Activated B cell treated with CpG ODN at 0.5 μM for 24 hours (primary cell): ENCODE data around the gene C19orf73. TPM values are rescaled to one million over a fixed set of nuclear protein-coding genes. Genes with fewer than 3 reads are reported as not detected.

Experiments used
- ATAC-seq: fragments of 200-7000 bp; cut with Tn5 transposase; one replicate; pipeline ENCODE4 v1.10.0; 2021; ENCODE audit warnings: low read depth, mild to moderate bottlenecking, moderate library complexity
- CTCF ChIA-PET: fragments of 350-600 bp; sonication (Branson Sonifier 250); formaldehyde crosslinking; loops from one replicate; lab custom pipeline; 2021; ENCODE audit warnings: antibody characterized with exemption; lab: Charles Lee
- POLR2A ChIA-PET: fragments of 350-600 bp; sonication (Branson Sonifier 250); formaldehyde crosslinking; loops from one replicate; lab custom pipeline; 2021; ENCODE audit warnings: antibody characterized with exemption; lab: Charles Lee
- DNase-seq: peaks from one replicate; pipeline ENCODE4 v3.0.0; 2022
- H3K27ac Mint-ChIP-seq: one replicate; pipeline ENCODE4 v1.8.0; 2020; ENCODE audit warnings: mixed read lengths
- H3K27me3 Mint-ChIP-seq: one replicate; pipeline ENCODE4 v1.8.0; 2021; ENCODE audit warnings: mixed read lengths
- H3K36me3 Mint-ChIP-seq: one replicate; pipeline ENCODE4 v1.8.0; 2021; ENCODE audit warnings: low read depth, mixed read lengths
- H3K4me1 Mint-ChIP-seq: one replicate; pipeline ENCODE4 v1.8.0; 2021; ENCODE audit warnings: mixed read lengths
- H3K4me3 Mint-ChIP-seq: one replicate; pipeline ENCODE4 v1.8.0; 2020; ENCODE audit warnings: mild to moderate bottlenecking, mixed read lengths
- H3K9me3 Mint-ChIP-seq: one replicate; pipeline ENCODE4 v1.8.0; 2020; ENCODE audit warnings: mixed read lengths
- CTCF ChIP-seq: fragments of 200-600 bp; IDR thresholded peaks from one replicate; pipeline ENCODE4 v1.8.0; 2022; ENCODE audit warnings: antibody characterized with exemption, mild to moderate bottlenecking
- intact Hi-C: fragments of 100-400 bp; cut with micrococcal nuclease; formaldehyde crosslinking; loops from one replicate; pipeline ENCODE4 v1.15.1; 2024
- total RNA-seq: library from RNA; stranded (reverse); gene quantifications from 2 replicates; pipeline ENCODE4 v1.2.3, GENCODE V29; 2022

The C19orf73 gene
- total RNA-seq, 1 donor from 2014 or later = 0.98 TPM

- POLR2A ChIA-PET = interaction anchor here (0.6 kb wide), 1 partner anchor 239 kb away, joined by 7 read pairs; no protein-coding TSS in a partner anchor
- H3K4me1 Mint-ChIP-seq = peaks cover 50% of the 10 kb centered on the region
- intact Hi-C loops = loop anchor here (10.0 kb wide), 3 partner anchors 122 to 758 kb away; partner anchors contain the start of genes AKT1S1, DBP, GYS1 and RUVBL2
- no peaks in the 10 kb centered on the region for H3K9me3 Mint-ChIP-seq
- DNase-seq (no peak), ATAC-seq (no peak)
- CTCF ChIA-PET = interaction anchor here (2.9 kb wide), 1 partner anchor 10 kb away, joined by 8 read pairs; no protein-coding TSS in a partner anchor
- H3K27ac Mint-ChIP-seq = no peak overlapping the region
- peak overlapping the region; percentile 50 for H3K4me3 Mint-ChIP-seq
- H3K27me3 Mint-ChIP-seq = peaks cover 7% of the 10 kb centered on the region
- no peaks in the 10 kb centered on the region for H3K36me3 Mint-ChIP-seq
- TF ChIP-seq CTCF = no peak
Measured at GRCh38 chr19:49116544-49116943, 2.4 kb downstream of the C19orf73 start.

GRCh38 chr19:49114630-49115363, 4.1 kb downstream of the C19orf73 start:
- Mint-ChIP-seq H3K9me3 (no peaks in the 10 kb centered on the region), H3K4me3 (peak overlapping the region; percentile 70), H3K36me3 (no peaks in the 10 kb centered on the region), H3K4me1 (peaks cover 39% of the 10 kb centered on the region), H3K27ac (no peak overlapping the region), H3K27me3 (no peaks in the 10 kb centered on the region)
- no peak for TF ChIP-seq CTCF
- POLR2A ChIA-PET = interaction anchor here (0.6 to 1.6 kb wide), 7 partner anchors 13 to 563 kb away, joined by 3 to 10 read pairs (median 4); no protein-coding TSS in a partner anchor
- ATAC-seq (no peak), DNase-seq (no peak)
- CTCF ChIA-PET = interaction anchor here (1.0 to 2.9 kb wide), 14 partner anchors 9 to 469 kb away, joined by 3 to 21 read pairs (median 4); partner anchors contain the start of genes CA11 and GYS1
- intact Hi-C loops = loop anchor here (2.0 to 10.0 kb wide), 5 partner anchors 14 to 760 kb away; partner anchors contain the start of genes AKT1S1, DBP, GYS1 and RUVBL2

- peaks cover 38% of the 10 kb centered on the region for H3K4me1 Mint-ChIP-seq
- no peaks in the 10 kb centered on the region for H3K27me3 Mint-ChIP-seq
- H3K4me3 Mint-ChIP-seq = peak within 1 kb of the TSS; percentile 86
- peak within 1 kb of the TSS; percentile 68 for H3K27ac Mint-ChIP-seq
- TF ChIP-seq CTCF = no peak
- ChIA-PET POLR2A (interaction anchor here (0.5 to 1.6 kb wide), 8 partner anchors 14 to 476 kb away, joined by 3 to 10 read pairs (median 4); no protein-coding TSS in a partner anchor), CTCF (interaction anchor here (1.0 to 1.8 kb wide), 14 partner anchors 8 to 469 kb away, joined by 3 to 21 read pairs (median 4); partner anchors contain the start of genes CA11 and GYS1)
- ATAC-seq = peak; percentile 65
- no peaks in the 10 kb centered on the region for H3K9me3 Mint-ChIP-seq
- peaks cover 5% of the 10 kb centered on the region for H3K36me3 Mint-ChIP-seq
- intact Hi-C loops = loop anchor here (2.0 to 10.0 kb wide), 5 partner anchors 15 to 761 kb away; partner anchors contain the start of genes AKT1S1, DBP, GYS1 and RUVBL2
- DNase-seq = peak; percentile 91
Measured at GRCh38 chr19:49113762-49114629, 4.9 kb downstream of the C19orf73 start, which contains the start of gene LIN7B. Gene LIN7B (plus strand): TSS chr19:49114370. CDS start chr19:49114405, 35 bp downstream.

- no peak for DNase-seq
- intact Hi-C loops = loop anchor here (5.0 to 10.0 kb wide), 4 partner anchors 96 to 763 kb away; partner anchors contain the start of genes AKT1S1, DBP, GYS1 and RUVBL2
Measured at GRCh38 chr19:49111218-49111998, 7.5 kb downstream of the C19orf73 start.

More at GRCh38 chr19:49111218-49111998, 7.5 kb downstream of the C19orf73 start:
- no peak for TF ChIP-seq CTCF
- Mint-ChIP-seq H3K27me3 (no peaks in the 10 kb centered on the region), H3K4me1 (peaks cover 17% of the 10 kb centered on the region), H3K9me3 (no peaks in the 10 kb centered on the region), H3K27ac (no peak overlapping the region), H3K4me3 (no peak overlapping the region), H3K36me3 (peaks cover 28% of the 10 kb centered on the region)
- ATAC-seq = no peak
- ChIA-PET POLR2A (interaction anchor here (0.6 kb wide), 1 partner anchor 10 kb away, joined by 3 read pairs; no protein-coding TSS in a partner anchor), CTCF (interaction anchor here (0.6 to 1.6 kb wide), 2 partner anchors 87 to 97 kb away, joined by 3 to 6 read pairs; no protein-coding TSS in a partner anchor)
